Left lung (tissue), 10 donors: ENCODE data around the gene OBSCN. TPM values are rescaled to one million over a fixed set of nuclear protein-coding genes. Genes with fewer than 3 reads are reported as not detected.
A peak's percentile ranks its signal among the peaks of the same experiment; 100 is the strongest.

Experiments
- ATAC-seq: fragments of 200-7000 bp; cut with Tn5 transposase; one replicate; pipeline ENCODE4 v1.9.1; 2020; ENCODE audit warnings: moderate library complexity
- DNase-seq, 4 donors: peaks; one replicate each; pipeline ENCODE4 v3.0.0-alpha.2; 2013 to 2020
- H3K27ac ChIP-seq, 2 donors: fragments of 200-600 bp; sonication (generic) in 1 of 2; one replicate each; pipeline versions ENCODE4 v1.5.0 to v1.8.0; 2020 to 2021
- H3K27me3 ChIP-seq, 2 donors: fragments of 200-600 bp; sonication (generic) in 1 of 2; one replicate each; pipeline versions ENCODE4 v1.5.0 to v1.8.0; 2020 to 2021
- H3K36me3 ChIP-seq, 2 donors: fragments of 200-600 bp; sonication (generic) in 1 of 2; one replicate each; pipeline versions ENCODE4 v1.5.0 to v1.8.0; 2020 to 2021
- H3K4me1 ChIP-seq, 2 donors: fragments of 200-600 bp; one replicate each; pipeline ENCODE4 v1.8.0; 2021
- H3K4me3 ChIP-seq, 2 donors: fragments of 200-600 bp; sonication (generic) in 1 of 2; one replicate each; pipeline versions ENCODE4 v1.5.0 to v1.8.0; 2020 to 2021; ENCODE audit warnings: mild to moderate bottlenecking in 1 of 2
- H3K9me3 ChIP-seq, 2 donors: fragments of 200-600 bp; sonication (generic) in 1 of 2; one replicate each; pipeline versions ENCODE4 v1.5.0 to v1.8.0; 2020 to 2021
- intact Hi-C, 2 donors: fragments of 100-400 bp; cut with DNase I; formaldehyde crosslinking; loops; one replicate each; pipeline versions ENCODE4 v1.11.2 to v1.14.2; 2022
- polyA plus RNA-seq, 6 donors: library from polyadenylated mRNA; unstranded; fragments of 120-200 nt; gene quantifications; one replicate each; pipeline ENCODE4 v1.2.1, GENCODE V29; 2013; ENCODE audit not compliant: insufficient read length in 6 of 6
- total RNA-seq, 2 donors: library from RNA; stranded (reverse); fragmentation: NEBNext Ultra II Directional; extraction: Animal tissue kit (Norgen Biotek cat#: 25700); gene quantifications; one replicate each; pipeline ENCODE4 v1.2.1, GENCODE V29; 2021
- TF ChIP-seq, protein P1 (sequence below), 2 donors: fragments of 200-600 bp; sonication (generic) in 1 of 2; IDR thresholded peaks; one replicate each; pipeline versions ENCODE4 v1.5.0 to v1.8.0; 2021; ENCODE audit warnings: antibody characterized with exemption in 2 of 2
- donor health status: DM: no; HTN: yes; CAD: no.
- donor health status: DM: no; HTN: no; CAD: no.

The OBSCN gene
- total and polyA plus RNA-seq, 8 donors: 20.3 to 69.5 (median 47.5) TPM

DNA sequence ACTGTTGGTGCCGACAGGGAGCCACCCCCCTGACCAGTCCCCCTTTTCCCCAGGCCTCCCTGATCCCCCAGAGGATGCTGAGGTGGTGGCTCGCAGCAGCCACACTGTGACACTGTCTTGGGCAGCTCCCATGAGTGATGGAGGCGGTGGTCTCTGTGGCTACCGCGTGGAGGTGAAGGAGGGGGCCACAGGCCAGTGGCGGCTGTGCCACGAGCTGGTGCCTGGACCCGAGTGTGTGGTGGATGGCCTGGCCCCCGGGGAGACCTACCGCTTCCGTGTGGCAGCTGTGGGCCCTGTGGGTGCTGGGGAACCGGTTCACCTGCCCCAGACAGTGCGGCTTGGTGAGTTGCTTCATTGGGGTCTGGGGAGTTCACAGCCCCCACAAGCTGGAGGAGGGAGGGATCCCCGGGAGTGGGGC lies 109.6 kb downstream of the OBSCN start:
- intact Hi-C loops: no loop called here
- H3K27ac ChIP-seq: no peak overlapping the region
- H3K4me1 ChIP-seq: no peaks in the 10 kb centered on the region
- H3K9me3 ChIP-seq: peaks cover 0 to 14% of the 10 kb centered on the region in 2 donors
- H3K27me3 ChIP-seq: no peaks in the 10 kb centered on the region
- ATAC-seq: no peak
- peak in 1 of 4 donors; percentile 61 for DNase-seq
- TF ChIP-seq, protein P1, sequence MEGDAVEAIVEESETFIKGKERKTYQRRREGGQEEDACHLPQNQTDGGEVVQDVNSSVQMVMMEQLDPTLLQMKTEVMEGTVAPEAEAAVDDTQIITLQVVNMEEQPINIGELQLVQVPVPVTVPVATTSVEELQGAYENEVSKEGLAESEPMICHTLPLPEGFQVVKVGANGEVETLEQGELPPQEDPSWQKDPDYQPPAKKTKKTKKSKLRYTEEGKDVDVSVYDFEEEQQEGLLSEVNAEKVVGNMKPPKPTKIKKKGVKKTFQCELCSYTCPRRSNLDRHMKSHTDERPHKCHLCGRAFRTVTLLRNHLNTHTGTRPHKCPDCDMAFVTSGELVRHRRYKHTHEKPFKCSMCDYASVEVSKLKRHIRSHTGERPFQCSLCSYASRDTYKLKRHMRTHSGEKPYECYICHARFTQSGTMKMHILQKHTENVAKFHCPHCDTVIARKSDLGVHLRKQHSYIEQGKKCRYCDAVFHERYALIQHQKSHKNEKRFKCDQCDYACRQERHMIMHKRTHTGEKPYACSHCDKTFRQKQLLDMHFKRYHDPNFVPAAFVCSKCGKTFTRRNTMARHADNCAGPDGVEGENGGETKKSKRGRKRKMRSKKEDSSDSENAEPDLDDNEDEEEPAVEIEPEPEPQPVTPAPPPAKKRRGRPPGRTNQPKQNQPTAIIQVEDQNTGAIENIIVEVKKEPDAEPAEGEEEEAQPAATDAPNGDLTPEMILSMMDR (IDR thresholded peaks at IDR 0.05): no peak
- no peak overlapping the region for H3K4me3 ChIP-seq
- H3K36me3 ChIP-seq: peaks cover 0 to 52% of the 10 kb centered on the region in 2 donors

DNA sequence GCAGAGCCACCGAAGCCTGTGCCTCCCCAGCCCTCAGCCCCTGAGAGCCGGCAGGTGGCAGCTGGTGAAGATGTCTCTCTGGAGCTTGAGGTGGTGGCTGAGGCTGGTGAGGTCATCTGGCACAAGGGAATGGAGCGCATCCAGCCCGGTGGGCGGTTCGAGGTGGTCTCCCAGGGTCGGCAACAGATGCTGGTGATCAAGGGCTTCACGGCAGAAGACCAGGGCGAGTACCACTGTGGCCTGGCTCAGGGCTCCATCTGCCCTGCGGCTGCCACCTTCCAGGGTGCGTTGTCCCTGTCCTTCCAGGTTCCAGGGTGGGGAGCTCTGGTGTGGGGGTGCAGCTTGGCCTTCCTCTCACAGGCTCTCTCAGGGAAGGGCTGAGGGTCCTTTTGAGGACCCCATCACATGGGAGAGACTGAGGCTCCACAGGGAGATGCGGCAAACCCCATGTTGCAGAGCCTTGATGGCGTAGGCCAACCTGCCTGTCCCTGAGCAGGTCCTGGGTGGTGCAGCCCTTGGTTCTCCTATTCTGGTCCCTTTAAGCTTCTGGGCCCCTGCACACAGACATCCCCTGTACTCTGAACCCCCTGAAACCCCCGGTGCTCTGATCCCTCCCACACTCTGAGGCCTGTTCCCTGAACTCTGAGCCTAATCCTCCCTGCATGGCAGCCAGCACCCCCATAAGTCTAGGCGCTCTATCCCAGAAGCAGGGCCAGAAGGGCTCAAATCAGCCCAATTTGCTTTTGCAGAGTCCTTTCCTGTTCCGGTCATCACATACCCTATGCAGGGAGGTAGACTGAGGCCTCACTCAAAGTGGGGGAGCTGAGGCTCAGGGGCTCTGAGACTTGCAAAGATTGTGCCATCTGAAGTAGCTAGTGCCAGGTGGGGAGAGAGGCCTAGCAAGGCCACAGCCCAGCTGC lies 110.3 kb downstream of the OBSCN start:
- intact Hi-C loops: no loop called here
- peaks cover 0 to 55% of the 10 kb centered on the region in 2 donors for H3K36me3 ChIP-seq
- DNase-seq (peak in 1 of 4 donors; percentile 67), ATAC-seq (no peak)
- TF ChIP-seq, protein P1 (IDR thresholded peaks at IDR 0.05): no peak
- no peak overlapping the region for H3K27ac ChIP-seq
- no peaks in the 10 kb centered on the region for H3K27me3 ChIP-seq
- peaks cover 0 to 8% of the 10 kb centered on the region in 2 donors for H3K9me3 ChIP-seq
- no peaks in the 10 kb centered on the region for H3K4me1 ChIP-seq
- H3K4me3 ChIP-seq: no peak overlapping the region

DNA sequence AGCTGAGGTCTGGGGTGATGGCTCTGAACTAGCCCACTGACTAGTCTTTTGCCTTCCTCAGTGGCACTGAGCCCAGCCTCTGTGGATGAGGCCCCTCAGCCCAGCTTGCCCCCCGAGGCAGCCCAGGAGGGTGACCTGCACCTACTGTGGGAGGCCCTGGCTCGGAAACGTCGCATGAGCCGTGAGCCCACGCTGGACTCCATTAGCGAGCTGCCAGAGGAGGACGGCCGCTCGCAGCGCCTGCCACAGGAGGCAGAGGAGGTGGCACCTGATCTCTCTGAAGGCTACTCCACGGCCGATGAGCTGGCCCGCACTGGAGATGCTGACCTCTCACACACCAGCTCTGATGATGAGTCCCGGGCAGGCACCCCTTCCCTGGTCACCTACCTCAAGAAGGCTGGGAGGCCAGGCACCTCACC lies 111.0 kb downstream of the OBSCN start:
- intact Hi-C loops: no loop called here
- H3K36me3 ChIP-seq: peaks cover 0 to 61% of the 10 kb centered on the region in 2 donors
- no peak overlapping the region for H3K4me3 ChIP-seq
- H3K27me3 ChIP-seq: no peaks in the 10 kb centered on the region
- peaks cover 0 to under 1% of the 10 kb centered on the region in 2 donors for H3K9me3 ChIP-seq
- H3K27ac ChIP-seq: no peak overlapping the region
- no peaks in the 10 kb centered on the region for H3K4me1 ChIP-seq
- TF ChIP-seq, protein P1 (IDR thresholded peaks at IDR 0.05): no peak
- peak in 1 of 4 donors; percentile 74 for DNase-seq
- no peak for ATAC-seq

DNA sequence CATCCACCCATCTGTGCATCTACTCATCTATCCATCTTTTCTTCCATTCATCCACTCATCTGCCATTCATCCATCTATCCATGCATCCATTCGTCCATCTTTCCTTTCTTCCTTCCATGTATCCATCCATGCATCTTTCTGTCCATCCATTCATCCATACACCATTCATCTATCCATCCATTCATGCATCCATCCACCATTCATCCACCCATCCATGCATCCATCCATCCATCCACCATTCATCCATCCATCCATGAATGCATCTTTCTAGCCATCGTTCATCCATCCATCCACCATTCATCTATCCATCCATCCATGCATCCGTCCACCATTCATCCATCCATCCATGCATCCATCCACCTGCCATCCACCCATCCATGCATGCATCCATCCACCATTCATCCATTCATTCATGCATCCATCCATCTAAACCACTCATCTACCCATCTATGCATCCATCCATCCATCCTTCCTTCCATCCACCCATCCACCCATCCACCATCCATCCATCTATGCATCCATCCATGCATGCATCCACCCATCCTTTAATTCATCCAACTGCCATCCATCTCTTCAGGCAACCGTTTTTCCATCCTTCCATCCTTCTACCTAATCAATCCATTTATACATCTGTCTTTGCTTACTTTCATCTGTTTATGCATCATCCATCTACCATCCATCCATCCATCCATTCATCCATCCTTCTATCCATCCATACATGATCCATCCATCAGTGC lies 111.7 kb downstream of the OBSCN start:
- Histone ChIP-seq H3K27me3 (no peaks in the 10 kb centered on the region), H3K4me3 (no peak overlapping the region), H3K4me1 (no peaks in the 10 kb centered on the region), H3K9me3 (no peaks in the 10 kb centered on the region), H3K36me3 (peaks cover 0 to 68% of the 10 kb centered on the region in 2 donors), H3K27ac (no peak overlapping the region)
- intact Hi-C loops: no loop called here
- no peak for DNase-seq
- ATAC-seq: no peak
- TF ChIP-seq, protein P1 (IDR thresholded peaks at IDR 0.05): no peak

DNA sequence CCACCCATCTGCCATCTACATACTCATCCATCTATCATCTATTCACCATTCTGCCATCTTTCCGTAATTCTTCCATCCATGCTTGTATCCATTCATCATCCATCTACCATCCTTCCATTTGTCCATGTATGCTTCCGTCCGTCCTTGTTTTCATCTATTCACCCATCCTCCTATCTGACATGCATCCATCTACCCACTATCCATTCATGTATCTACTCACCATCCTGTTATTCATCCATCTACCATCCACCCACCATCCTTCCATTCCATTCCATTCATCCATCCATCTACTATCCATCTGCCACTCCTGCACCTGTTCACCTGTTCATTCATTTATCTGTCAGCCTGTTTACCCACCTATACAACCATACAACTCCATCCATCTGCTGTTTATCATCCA lies 112.5 kb downstream of the OBSCN start:
- TF ChIP-seq, protein P1 (IDR thresholded peaks at IDR 0.05): no peak
- ATAC-seq (no peak), DNase-seq (no peak)
- Histone ChIP-seq H3K27ac (no peak overlapping the region), H3K9me3 (peaks cover 0 to 8% of the 10 kb centered on the region in 2 donors), H3K4me3 (no peak overlapping the region), H3K27me3 (no peaks in the 10 kb centered on the region), H3K4me1 (no peaks in the 10 kb centered on the region), H3K36me3 (peaks cover 0 to 77% of the 10 kb centered on the region in 2 donors)
- intact Hi-C loops: no loop called here
